GM12878 (cell line): Measurements from ENCODE around the gene CASR.

Experiments
- USF2 ChIP-seq: IDR thresholded peaks from 2 replicates; pipeline ENCODE4 v1.6.1; 2011; ENCODE audit warnings: low read depth, low read length, improper control_type of control experiment, borderline replicate concordance
- YBX1 ChIP-seq: fragments of 450-650 bp; IDR thresholded peaks from 2 replicates; pipeline ENCODE4 v1.6.1; 2016; ENCODE audit warnings: antibody characterized with exemption
- TF ChIP-seq, protein P1 (sequence below), 3 experiments: IDR thresholded peaks in 2 of 3; conservative IDR thresholded peaks in 1 of 3; 2 replicates each; pipeline ENCODE4 v1.5.1; 2011; ENCODE audit warnings: low read depth in 3 of 3, low read length in 3 of 3, mild to moderate bottlenecking in 3 of 3, control low read depth in 2 of 3, moderate library complexity in 2 of 3, inconsistent platforms in 1 of 3, mixed read lengths in 1 of 3; ENCODE audit not compliant: control insufficient read depth in 2 of 3, insufficient read depth in 1 of 3; ENCODE audit errors: extremely low read depth in 1 of 3

DNA sequence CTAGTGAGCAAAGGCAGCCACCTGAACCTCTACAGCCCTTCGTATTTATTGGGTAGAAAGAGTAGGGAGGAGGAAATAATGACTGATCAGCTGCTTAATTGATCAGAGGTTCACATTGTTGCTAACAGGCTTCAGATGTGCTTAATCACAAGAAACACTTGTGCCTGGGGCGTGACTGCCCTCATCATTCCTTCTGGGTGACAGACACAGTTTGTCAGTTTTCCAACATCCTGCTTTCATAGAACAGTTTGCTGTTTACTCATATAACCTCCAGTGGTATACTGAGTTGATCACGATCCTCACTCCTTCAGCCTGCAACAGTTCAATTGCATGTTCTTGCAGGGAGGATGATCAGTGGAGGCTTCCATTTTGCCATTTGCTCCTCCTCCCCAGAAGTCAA is 13.6 kb upstream of the CASR start:
- TF ChIP-seq YBX1 (no peak), USF2 (no peak)
- TF ChIP-seq, protein P1, sequence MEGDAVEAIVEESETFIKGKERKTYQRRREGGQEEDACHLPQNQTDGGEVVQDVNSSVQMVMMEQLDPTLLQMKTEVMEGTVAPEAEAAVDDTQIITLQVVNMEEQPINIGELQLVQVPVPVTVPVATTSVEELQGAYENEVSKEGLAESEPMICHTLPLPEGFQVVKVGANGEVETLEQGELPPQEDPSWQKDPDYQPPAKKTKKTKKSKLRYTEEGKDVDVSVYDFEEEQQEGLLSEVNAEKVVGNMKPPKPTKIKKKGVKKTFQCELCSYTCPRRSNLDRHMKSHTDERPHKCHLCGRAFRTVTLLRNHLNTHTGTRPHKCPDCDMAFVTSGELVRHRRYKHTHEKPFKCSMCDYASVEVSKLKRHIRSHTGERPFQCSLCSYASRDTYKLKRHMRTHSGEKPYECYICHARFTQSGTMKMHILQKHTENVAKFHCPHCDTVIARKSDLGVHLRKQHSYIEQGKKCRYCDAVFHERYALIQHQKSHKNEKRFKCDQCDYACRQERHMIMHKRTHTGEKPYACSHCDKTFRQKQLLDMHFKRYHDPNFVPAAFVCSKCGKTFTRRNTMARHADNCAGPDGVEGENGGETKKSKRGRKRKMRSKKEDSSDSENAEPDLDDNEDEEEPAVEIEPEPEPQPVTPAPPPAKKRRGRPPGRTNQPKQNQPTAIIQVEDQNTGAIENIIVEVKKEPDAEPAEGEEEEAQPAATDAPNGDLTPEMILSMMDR (IDR thresholded peaks at IDR 0.05 in 2 of 3, conservative IDR thresholded peaks at IDR 0.05 in 1 of 3; ENCODE audit: control insufficient read depth in 2 of 3, extremely low read depth in 1 of 3, insufficient read depth in 1 of 3, low read depth in 3 of 3, low read length in 3 of 3) = no peak
